Measurements from ENCODE around the gene GRIK1.

- TF ChIP-seq CTCF (conservative IDR thresholded peaks at IDR 0.05 in 1 of 2, IDR thresholded peaks at IDR 0.05 in 1 of 2; ENCODE audit: extremely low read depth in 1 of 2, insufficient read depth in 1 of 2, low read depth in 1 of 2, low read length in 2 of 2) = no peak
- TF ChIP-seq EZH2 (IDR thresholded peaks at IDR 0.05; ENCODE audit: borderline replicate concordance, low read length) = no peak
Observed at GRCh38 chr21:29793712-29794111, 146.1 kb downstream of the GRIK1 start.
